K562 (cell line): Measurements from ENCODE around the gene NBPF6. TPM values are rescaled to one million over a fixed set of nuclear protein-coding genes. Genes with fewer than 3 reads are reported as not detected.

Source experiments
- CBX3 ChIP-seq, 2 experiments: IDR thresholded peaks; 1 replicate in 1 of 2; 2 replicates in 1 of 2; pipeline ENCODE4 v1.6.1; 2012; ENCODE audit warnings: inconsistent platforms in 2 of 2, low read length in 2 of 2, borderline replicate concordance in 1 of 2, control low read depth in 1 of 2
- HDAC6 ChIP-seq: IDR thresholded peaks from 2 replicates; pipeline ENCODE4 v1.6.1; 2012; ENCODE audit warnings: low read depth, mild to moderate bottlenecking, control low read depth, inconsistent platforms, low read length, moderate library complexity
- MAFG ChIP-seq: fragments of 450-650 bp; conservative IDR thresholded peaks from 2 replicates; pipeline ENCODE4 v1.6.1; 2016; ENCODE audit warnings: missing genetic modification characterization, missing compliant biosample characterization
- NR3C1 ChIP-seq: sonication (generic); formaldehyde crosslinking; IDR thresholded peaks from 2 replicates; pipeline ENCODE4 v1.8.1; 2022; ENCODE audit warnings: missing genetic modification reagents
- POLR2AphosphoS2 ChIP-seq: IDR thresholded peaks from 2 replicates; pipeline ENCODE4 v1.6.1; 2012; ENCODE audit warnings: low read length, improper control_type of control experiment
- RFX5 ChIP-seq: IDR thresholded peaks from 2 replicates; pipeline ENCODE4 v1.6.1; 2011; ENCODE audit warnings: low read depth, mild to moderate bottlenecking, improper control_type of control experiment, low read length
- SAFB2 ChIP-seq: fragments of 200-400 bp; formaldehyde crosslinking; IDR thresholded peaks from 2 replicates; pipeline ENCODE4 v1.6.1; 2018; ENCODE audit warnings: borderline replicate concordance, low read length, low read depth, moderate library complexity; ENCODE audit not compliant: severe bottlenecking
- TBP ChIP-seq: optimal IDR thresholded peaks from 2 replicates; pipeline ENCODE3; 2011; ENCODE audit warnings: low read depth, low read length, improper control_type of control experiment
- ZNF280B ChIP-seq: fragments of 250-450 bp; sonication (Bioruptor Pico); IDR thresholded peaks from 2 replicates; pipeline ENCODE4 v1.5.1; 2021; ENCODE audit warnings: mild to moderate bottlenecking
- polyA plus RNA-seq, 8 experiments: library from polyadenylated mRNA; depleted of rRNA in 4 of 8; stranded (reverse) in 5 of 8; unstranded in 3 of 8; fragments of >200 nt; fragmentation: Nextera tagmentation in 2 of 8; fragmentation: Illumina TruSeq in 1 of 8; extraction: Ambion mirVana in 2 of 8; extraction: Trizol in 1 of 8; gene quantifications; 2 replicates each; pipeline versions ENCODE4 v1.2.1 to v1.2.3, GENCODE V29; 2011 to 2014; ENCODE audit warnings: inconsistent platforms in 1 of 8, missing spikeins in 1 of 8
- total RNA-seq, 7 experiments: library from RNA; depleted of rRNA in 6 of 7; stranded (reverse); fragments of >200 nt in 6 of 7; fragmentation: Illumina TruSeq in 2 of 7; extraction: Trizol in 2 of 7; gene quantifications; 2 replicates each; pipeline versions ENCODE4 v1.2.1 to v1.2.3, GENCODE V29; 2011 to 2021; ENCODE audit warnings: low replicate concordance in 1 of 7
- TF ChIP-seq, protein P1 (sequence below), 2 experiments: fragments of 450-650 bp; formaldehyde crosslinking in 1 of 2; IDR thresholded peaks; 2 replicates each; pipeline versions ENCODE4 v1.4.0 to v1.6.1; 2014 to 2020; ENCODE audit warnings: mild to moderate bottlenecking in 2 of 2, borderline replicate concordance in 1 of 2, low read depth in 1 of 2

NBPF6 gene
- total and polyA plus RNA-seq, 9 of the 15 experiments (the other 6 are each of a cell fraction or from before 2014, with no cell fraction given) = 2.7 to 10.0 (median 6.0) TPM

DNA sequence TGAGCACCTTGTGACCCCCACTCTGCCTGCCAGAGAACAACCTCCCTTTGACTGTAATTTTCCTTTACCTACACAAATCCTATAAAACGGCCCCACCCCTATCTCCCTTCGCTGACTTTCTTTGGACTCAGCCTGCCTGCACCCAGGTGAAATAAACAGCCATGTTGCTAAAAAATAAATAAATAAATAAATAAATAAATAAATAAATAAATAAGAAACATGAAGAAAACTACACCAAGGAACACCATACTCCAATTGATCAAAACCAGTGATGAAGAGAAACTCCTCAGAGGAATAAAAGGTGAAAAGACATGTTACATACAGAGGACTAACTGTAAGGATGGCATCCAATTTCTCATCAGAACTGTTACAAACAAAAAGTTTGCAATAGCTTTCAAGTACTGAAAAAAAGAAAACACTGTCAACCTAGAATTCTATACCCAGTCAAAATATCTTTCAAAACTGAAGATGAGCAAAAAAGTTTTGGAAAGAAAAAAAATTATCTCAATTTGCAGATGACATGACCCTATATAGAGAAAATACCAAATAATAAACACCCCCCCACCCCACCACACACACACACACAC, 28.4 kb downstream of the NBPF6 start (continued):
- peak; percentile 68; the same call in 1 of the 2 replicates for TF ChIP-seq ZNF280B
- TF ChIP-seq CBX3 (IDR thresholded peaks at IDR 0.05; ENCODE audit: borderline replicate concordance in 1 of 2, low read length in 2 of 2) = peak in 1 of 2 experiments; percentile 96; a peak in 2 of 3 replicates
- no peak for TF ChIP-seq SAFB2
- no peak for TF ChIP-seq NR3C1 (CRISPR knock-in tag)
- no peak for TF ChIP-seq RFX5
- no peak for TF ChIP-seq MAFG (tag)
- no peak for TF ChIP-seq TBP
- TF ChIP-seq, protein P1, sequence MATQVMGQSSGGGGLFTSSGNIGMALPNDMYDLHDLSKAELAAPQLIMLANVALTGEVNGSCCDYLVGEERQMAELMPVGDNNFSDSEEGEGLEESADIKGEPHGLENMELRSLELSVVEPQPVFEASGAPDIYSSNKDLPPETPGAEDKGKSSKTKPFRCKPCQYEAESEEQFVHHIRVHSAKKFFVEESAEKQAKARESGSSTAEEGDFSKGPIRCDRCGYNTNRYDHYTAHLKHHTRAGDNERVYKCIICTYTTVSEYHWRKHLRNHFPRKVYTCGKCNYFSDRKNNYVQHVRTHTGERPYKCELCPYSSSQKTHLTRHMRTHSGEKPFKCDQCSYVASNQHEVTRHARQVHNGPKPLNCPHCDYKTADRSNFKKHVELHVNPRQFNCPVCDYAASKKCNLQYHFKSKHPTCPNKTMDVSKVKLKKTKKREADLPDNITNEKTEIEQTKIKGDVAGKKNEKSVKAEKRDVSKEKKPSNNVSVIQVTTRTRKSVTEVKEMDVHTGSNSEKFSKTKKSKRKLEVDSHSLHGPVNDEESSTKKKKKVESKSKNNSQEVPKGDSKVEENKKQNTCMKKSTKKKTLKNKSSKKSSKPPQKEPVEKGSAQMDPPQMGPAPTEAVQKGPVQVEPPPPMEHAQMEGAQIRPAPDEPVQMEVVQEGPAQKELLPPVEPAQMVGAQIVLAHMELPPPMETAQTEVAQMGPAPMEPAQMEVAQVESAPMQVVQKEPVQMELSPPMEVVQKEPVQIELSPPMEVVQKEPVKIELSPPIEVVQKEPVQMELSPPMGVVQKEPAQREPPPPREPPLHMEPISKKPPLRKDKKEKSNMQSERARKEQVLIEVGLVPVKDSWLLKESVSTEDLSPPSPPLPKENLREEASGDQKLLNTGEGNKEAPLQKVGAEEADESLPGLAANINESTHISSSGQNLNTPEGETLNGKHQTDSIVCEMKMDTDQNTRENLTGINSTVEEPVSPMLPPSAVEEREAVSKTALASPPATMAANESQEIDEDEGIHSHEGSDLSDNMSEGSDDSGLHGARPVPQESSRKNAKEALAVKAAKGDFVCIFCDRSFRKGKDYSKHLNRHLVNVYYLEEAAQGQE (IDR thresholded peaks at IDR 0.05; ENCODE audit: borderline replicate concordance) = no peak
- TF ChIP-seq, protein P1 (CRISPR knock-in tag; IDR thresholded peaks at IDR 0.05; ENCODE audit: low read depth) = no peak
- TF ChIP-seq HDAC6 = no peak
- TF ChIP-seq POLR2AphosphoS2 = no peak
